Liver (tissue), 9 donors: ENCODE results near the gene GALNT16. TPM values are rescaled to one million over a fixed set of nuclear protein-coding genes. Genes with fewer than 3 reads are reported as not detected.

Experiments used
- DNase-seq: peaks from one replicate; pipeline ENCODE4 v3.0.0-alpha.2; 2017; ENCODE audit warnings: low spot score
- H3K27ac ChIP-seq, 2 donors: one replicate each; pipeline ENCODE4 v1.7.0; 2013; ENCODE audit warnings: inconsistent platforms in 2 of 2, low read length in 2 of 2, control low read depth in 1 of 2, low read depth in 1 of 2, mild to moderate bottlenecking in 1 of 2
- H3K27me3 ChIP-seq, 4 donors: one replicate each; pipeline versions ENCODE4 v1.6.1 to v1.7.0; 2013; ENCODE audit warnings: low read length in 3 of 4, inconsistent platforms in 1 of 4, mild to moderate bottlenecking in 1 of 4, moderate library complexity in 1 of 4; ENCODE audit not compliant: control insufficient read depth in 4 of 4, insufficient read depth in 4 of 4
- H3K36me3 ChIP-seq, 4 donors: one replicate each; pipeline versions ENCODE4 v1.6.1 to v1.7.0; 2013; ENCODE audit warnings: low read length in 3 of 4, mild to moderate bottlenecking in 3 of 4, low read depth in 1 of 4, moderate library complexity in 1 of 4; ENCODE audit not compliant: control insufficient read depth in 4 of 4, insufficient read depth in 3 of 4
- H3K4me1 ChIP-seq, 4 donors: one replicate each; pipeline versions ENCODE4 v1.6.1 to v1.7.0; 2013; ENCODE audit warnings: low read length in 3 of 4, mild to moderate bottlenecking in 3 of 4, moderate library complexity in 1 of 4; ENCODE audit not compliant: control insufficient read depth in 4 of 4, insufficient read depth in 4 of 4
- H3K4me3 ChIP-seq, 3 donors: one replicate each; pipeline versions ENCODE4 v1.6.1 to v1.7.0; 2013; ENCODE audit warnings: low read length in 3 of 3, control low read depth in 1 of 3, low read depth in 1 of 3, mild to moderate bottlenecking in 1 of 3
- H3K9ac ChIP-seq, 2 donors: one replicate each; pipeline ENCODE4 v1.7.0; 2013; ENCODE audit warnings: low read length in 2 of 2, mild to moderate bottlenecking in 2 of 2, moderate library complexity in 2 of 2, control low read depth in 1 of 2, low read depth in 1 of 2
- H3K9me3 ChIP-seq, 4 donors: one replicate each; pipeline versions ENCODE4 v1.6.1 to v1.7.0; 2013; ENCODE audit warnings: low read length in 3 of 4; ENCODE audit not compliant: control insufficient read depth in 4 of 4
- EGR1 ChIP-seq, 2 donors: IDR thresholded peaks; 2 replicates each; pipeline ENCODE4 v1.6.1; 2016 to 2018; ENCODE audit warnings: antibody characterized with exemption in 2 of 2, low read depth in 2 of 2
- FOXA1 ChIP-seq: IDR thresholded peaks from 2 replicates; pipeline ENCODE4 v1.6.1; 2016; ENCODE audit warnings: antibody characterized with exemption
- FOXA2 ChIP-seq: IDR thresholded peaks from 2 replicates; pipeline ENCODE4 v1.6.1; 2016; ENCODE audit warnings: antibody characterized with exemption
- GABPA ChIP-seq, 2 donors: IDR thresholded peaks in 1 of 2; conservative IDR thresholded peaks in 1 of 2; 2 replicates each; pipeline ENCODE4 v1.6.1; 2016; ENCODE audit warnings: antibody characterized with exemption in 2 of 2, mild to moderate bottlenecking in 1 of 2, moderate library complexity in 1 of 2
- HNF4A ChIP-seq, 2 donors: conservative IDR thresholded peaks; 2 replicates each; pipeline ENCODE4 v1.6.1; 2016; ENCODE audit warnings: antibody characterized with exemption in 2 of 2, mild to moderate bottlenecking in 2 of 2
- HNF4G ChIP-seq: IDR thresholded peaks from 2 replicates; pipeline ENCODE4 v1.6.1; 2016; ENCODE audit warnings: antibody characterized with exemption
- JUND ChIP-seq, 2 donors: IDR thresholded peaks; 2 replicates each; pipeline ENCODE4 v1.6.1; 2016; ENCODE audit warnings: antibody characterized with exemption in 2 of 2
- NR2F2 ChIP-seq: IDR thresholded peaks from 2 replicates; pipeline ENCODE4 v1.6.1; 2016; ENCODE audit warnings: antibody characterized with exemption
- RAD21 ChIP-seq, 2 donors: IDR thresholded peaks; 2 replicates each; pipeline ENCODE4 v1.6.1; 2016; ENCODE audit warnings: antibody characterized with exemption in 2 of 2, mild to moderate bottlenecking in 2 of 2
- RXRA ChIP-seq, 2 donors: IDR thresholded peaks; 2 replicates each; pipeline ENCODE4 v1.6.1; 2017 to 2018; ENCODE audit warnings: antibody characterized with exemption in 2 of 2, mild to moderate bottlenecking in 1 of 2
- SP1 ChIP-seq: IDR thresholded peaks from 2 replicates; pipeline ENCODE4 v1.6.1; 2018; ENCODE audit warnings: antibody characterized with exemption, mild to moderate bottlenecking
- TAF1 ChIP-seq: conservative IDR thresholded peaks from 2 replicates; pipeline ENCODE4 v1.6.1; 2016; ENCODE audit warnings: antibody characterized with exemption, mild to moderate bottlenecking
- YY1 ChIP-seq: IDR thresholded peaks from 2 replicates; pipeline ENCODE4 v1.6.1; 2016; ENCODE audit warnings: antibody characterized with exemption, mild to moderate bottlenecking
- WGBS: extraction: QIAGEN DNeasy Blood & Tissue Kit; methylation state at CpG from one replicate; pipeline ENCODE4 v1.1.7; 2013; 5-methylcytosine and 5-hydroxymethylcytosine counted together
- polyA plus RNA-seq, 2 donors: library from polyadenylated mRNA; stranded (reverse) in 1 of 2; unstranded in 1 of 2; fragments of 200-250 nt in 1 of 2; fragments of >200 nt in 1 of 2; fragmentation: Nextera tagmentation in 1 of 2; extraction: Ambion mirVana in 1 of 2; gene quantifications; one replicate each; pipeline versions ENCODE4 v1.2.1 to v1.2.3, GENCODE V29; 2013 to 2015
- total RNA-seq, 2 donors: library from RNA; depleted of rRNA; stranded (reverse); fragments of >200 nt; gene quantifications; one replicate each; pipeline ENCODE4 v1.2.3, GENCODE V29; 2014
- TF ChIP-seq, protein P1 (sequence below): fragments of 150-350 bp; IDR thresholded peaks from 2 replicates; pipeline ENCODE4 v1.5.1; 2017; ENCODE audit warnings: improper control_type of control experiment, low read depth, low read length; ENCODE audit not compliant: missing input control
- TF ChIP-seq, protein P2 (sequence below): IDR thresholded peaks from 2 replicates; pipeline ENCODE4 v1.6.1; 2016; ENCODE audit warnings: antibody characterized with exemption
- TF ChIP-seq, protein P3 (sequence below): IDR thresholded peaks from 2 replicates; pipeline ENCODE4 v1.6.1; 2016; ENCODE audit warnings: antibody characterized with exemption
- TF ChIP-seq, protein P4 (sequence below): IDR thresholded peaks from 2 replicates; pipeline ENCODE4 v1.6.1; 2016; ENCODE audit warnings: antibody characterized with exemption
- TF ChIP-seq, protein P5 (sequence below): IDR thresholded peaks from 2 replicates; pipeline ENCODE4 v1.6.1; 2016; ENCODE audit warnings: antibody characterized with exemption, mild to moderate bottlenecking
- donor health status: healthy.
- donor health status: healthy.
- donor health status: healthy.
- donor health status: healthy.
- donor health status: healthy.

GALNT16 gene
- total and polyA plus RNA-seq, 4 donors = 0.25 to 1.2 (median 0.71) TPM

DNA sequence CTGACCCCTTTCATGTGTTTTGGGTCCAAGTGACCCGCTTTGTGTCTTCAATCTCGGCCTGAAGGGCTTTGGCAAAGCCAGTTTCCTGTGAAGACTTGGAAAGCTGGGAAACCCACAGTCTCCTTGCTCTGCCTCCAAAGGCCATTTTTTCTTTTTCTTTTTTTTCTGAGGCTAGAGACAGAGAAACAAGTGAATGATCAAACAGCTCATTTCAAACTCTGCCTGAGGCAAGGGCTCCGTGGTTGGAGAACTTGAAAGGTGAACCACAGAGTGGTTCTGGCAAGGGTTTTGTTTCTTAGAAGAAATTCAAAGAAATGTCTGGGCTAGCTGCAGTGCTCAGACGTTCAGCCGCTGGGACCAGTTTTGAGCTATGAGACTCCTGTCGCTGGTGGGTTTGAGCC, 75.4 kb downstream of the GALNT16 start:
- 66% methylated on average over 6 of the region's 6 CpGs for WGBS
- Histone ChIP-seq H3K27me3 (no peaks in the 10 kb centered on the region), H3K36me3 (no peaks in the 10 kb centered on the region), H3K4me3 (no peak overlapping the region), H3K4me1 (no peaks in the 10 kb centered on the region), H3K9me3 (no peaks in the 10 kb centered on the region), H3K27ac (no peak overlapping the region), H3K9ac (no peak overlapping the region)
- TF ChIP-seq HNF4A (conservative IDR thresholded peaks at IDR 0.05) = no peak
- no peak for TF ChIP-seq JUND (IDR thresholded peaks at IDR 0.05)
- TF ChIP-seq RAD21 (IDR thresholded peaks at IDR 0.05) = no peak
- TF ChIP-seq FOXA1 = no peak
- no peak for TF ChIP-seq EGR1 (IDR thresholded peaks at IDR 0.05; ENCODE audit: low read depth in 2 of 2)
- no peak for TF ChIP-seq TAF1
- no peak for TF ChIP-seq NR2F2
- TF ChIP-seq GABPA (IDR thresholded peaks at IDR 0.05 in 1 of 2, conservative IDR thresholded peaks at IDR 0.05 in 1 of 2) = no peak
- no peak for TF ChIP-seq YY1
- TF ChIP-seq, protein P1, sequence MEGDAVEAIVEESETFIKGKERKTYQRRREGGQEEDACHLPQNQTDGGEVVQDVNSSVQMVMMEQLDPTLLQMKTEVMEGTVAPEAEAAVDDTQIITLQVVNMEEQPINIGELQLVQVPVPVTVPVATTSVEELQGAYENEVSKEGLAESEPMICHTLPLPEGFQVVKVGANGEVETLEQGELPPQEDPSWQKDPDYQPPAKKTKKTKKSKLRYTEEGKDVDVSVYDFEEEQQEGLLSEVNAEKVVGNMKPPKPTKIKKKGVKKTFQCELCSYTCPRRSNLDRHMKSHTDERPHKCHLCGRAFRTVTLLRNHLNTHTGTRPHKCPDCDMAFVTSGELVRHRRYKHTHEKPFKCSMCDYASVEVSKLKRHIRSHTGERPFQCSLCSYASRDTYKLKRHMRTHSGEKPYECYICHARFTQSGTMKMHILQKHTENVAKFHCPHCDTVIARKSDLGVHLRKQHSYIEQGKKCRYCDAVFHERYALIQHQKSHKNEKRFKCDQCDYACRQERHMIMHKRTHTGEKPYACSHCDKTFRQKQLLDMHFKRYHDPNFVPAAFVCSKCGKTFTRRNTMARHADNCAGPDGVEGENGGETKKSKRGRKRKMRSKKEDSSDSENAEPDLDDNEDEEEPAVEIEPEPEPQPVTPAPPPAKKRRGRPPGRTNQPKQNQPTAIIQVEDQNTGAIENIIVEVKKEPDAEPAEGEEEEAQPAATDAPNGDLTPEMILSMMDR = no peak
- TF ChIP-seq, protein P2, sequence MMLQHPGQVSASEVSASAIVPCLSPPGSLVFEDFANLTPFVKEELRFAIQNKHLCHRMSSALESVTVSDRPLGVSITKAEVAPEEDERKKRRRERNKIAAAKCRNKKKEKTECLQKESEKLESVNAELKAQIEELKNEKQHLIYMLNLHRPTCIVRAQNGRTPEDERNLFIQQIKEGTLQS = no peak
- TF ChIP-seq, protein P3, sequence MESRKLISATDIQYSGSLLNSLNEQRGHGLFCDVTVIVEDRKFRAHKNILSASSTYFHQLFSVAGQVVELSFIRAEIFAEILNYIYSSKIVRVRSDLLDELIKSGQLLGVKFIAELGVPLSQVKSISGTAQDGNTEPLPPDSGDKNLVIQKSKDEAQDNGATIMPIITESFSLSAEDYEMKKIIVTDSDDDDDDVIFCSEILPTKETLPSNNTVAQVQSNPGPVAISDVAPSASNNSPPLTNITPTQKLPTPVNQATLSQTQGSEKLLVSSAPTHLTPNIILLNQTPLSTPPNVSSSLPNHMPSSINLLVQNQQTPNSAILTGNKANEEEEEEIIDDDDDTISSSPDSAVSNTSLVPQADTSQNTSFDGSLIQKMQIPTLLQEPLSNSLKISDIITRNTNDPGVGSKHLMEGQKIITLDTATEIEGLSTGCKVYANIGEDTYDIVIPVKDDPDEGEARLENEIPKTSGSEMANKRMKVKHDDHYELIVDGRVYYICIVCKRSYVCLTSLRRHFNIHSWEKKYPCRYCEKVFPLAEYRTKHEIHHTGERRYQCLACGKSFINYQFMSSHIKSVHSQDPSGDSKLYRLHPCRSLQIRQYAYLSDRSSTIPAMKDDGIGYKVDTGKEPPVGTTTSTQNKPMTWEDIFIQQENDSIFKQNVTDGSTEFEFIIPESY = no peak
- TF ChIP-seq, protein P4, sequence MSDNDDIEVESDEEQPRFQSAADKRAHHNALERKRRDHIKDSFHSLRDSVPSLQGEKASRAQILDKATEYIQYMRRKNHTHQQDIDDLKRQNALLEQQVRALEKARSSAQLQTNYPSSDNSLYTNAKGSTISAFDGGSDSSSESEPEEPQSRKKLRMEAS = no peak
- no peak for TF ChIP-seq HNF4G
- TF ChIP-seq FOXA2 = no peak
- no peak for TF ChIP-seq RXRA (IDR thresholded peaks at IDR 0.05)
- no peak for TF ChIP-seq SP1
- TF ChIP-seq, protein P5, sequence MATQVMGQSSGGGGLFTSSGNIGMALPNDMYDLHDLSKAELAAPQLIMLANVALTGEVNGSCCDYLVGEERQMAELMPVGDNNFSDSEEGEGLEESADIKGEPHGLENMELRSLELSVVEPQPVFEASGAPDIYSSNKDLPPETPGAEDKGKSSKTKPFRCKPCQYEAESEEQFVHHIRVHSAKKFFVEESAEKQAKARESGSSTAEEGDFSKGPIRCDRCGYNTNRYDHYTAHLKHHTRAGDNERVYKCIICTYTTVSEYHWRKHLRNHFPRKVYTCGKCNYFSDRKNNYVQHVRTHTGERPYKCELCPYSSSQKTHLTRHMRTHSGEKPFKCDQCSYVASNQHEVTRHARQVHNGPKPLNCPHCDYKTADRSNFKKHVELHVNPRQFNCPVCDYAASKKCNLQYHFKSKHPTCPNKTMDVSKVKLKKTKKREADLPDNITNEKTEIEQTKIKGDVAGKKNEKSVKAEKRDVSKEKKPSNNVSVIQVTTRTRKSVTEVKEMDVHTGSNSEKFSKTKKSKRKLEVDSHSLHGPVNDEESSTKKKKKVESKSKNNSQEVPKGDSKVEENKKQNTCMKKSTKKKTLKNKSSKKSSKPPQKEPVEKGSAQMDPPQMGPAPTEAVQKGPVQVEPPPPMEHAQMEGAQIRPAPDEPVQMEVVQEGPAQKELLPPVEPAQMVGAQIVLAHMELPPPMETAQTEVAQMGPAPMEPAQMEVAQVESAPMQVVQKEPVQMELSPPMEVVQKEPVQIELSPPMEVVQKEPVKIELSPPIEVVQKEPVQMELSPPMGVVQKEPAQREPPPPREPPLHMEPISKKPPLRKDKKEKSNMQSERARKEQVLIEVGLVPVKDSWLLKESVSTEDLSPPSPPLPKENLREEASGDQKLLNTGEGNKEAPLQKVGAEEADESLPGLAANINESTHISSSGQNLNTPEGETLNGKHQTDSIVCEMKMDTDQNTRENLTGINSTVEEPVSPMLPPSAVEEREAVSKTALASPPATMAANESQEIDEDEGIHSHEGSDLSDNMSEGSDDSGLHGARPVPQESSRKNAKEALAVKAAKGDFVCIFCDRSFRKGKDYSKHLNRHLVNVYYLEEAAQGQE = no peak
- no peak for DNase-seq
